Keratinocyte (primary cell): ENCODE measurements around the gene WDR19.
"Not testable (repeated sequence)": the region's sequence is repeated elsewhere in the genome, so short reads cannot be mapped to it uniquely, and the experiment has no call there.

Experiments used
- EZH2 ChIP-seq: IDR thresholded peaks from one replicate; pipeline ENCODE4 v1.6.1; 2012; ENCODE audit warnings: inconsistent platforms, mild to moderate bottlenecking, low read length, moderate library complexity
- TF ChIP-seq, protein P1 (sequence below), 3 experiments: IDR thresholded peaks in 1 of 3; conservative IDR thresholded peaks in 1 of 3; optimal IDR thresholded peaks in 1 of 3; 2 replicates in 2 of 3; 3 replicates in 1 of 3; pipeline versions ENCODE3 to v1.5.1; 2011; ENCODE audit warnings: low read length in 3 of 3, mild to moderate bottlenecking in 3 of 3, moderate library complexity in 2 of 3, control low read depth in 1 of 3, inconsistent platforms in 1 of 3; ENCODE audit not compliant: insufficient read depth in 2 of 3; ENCODE audit errors: extremely low read depth in 1 of 3

DNA sequence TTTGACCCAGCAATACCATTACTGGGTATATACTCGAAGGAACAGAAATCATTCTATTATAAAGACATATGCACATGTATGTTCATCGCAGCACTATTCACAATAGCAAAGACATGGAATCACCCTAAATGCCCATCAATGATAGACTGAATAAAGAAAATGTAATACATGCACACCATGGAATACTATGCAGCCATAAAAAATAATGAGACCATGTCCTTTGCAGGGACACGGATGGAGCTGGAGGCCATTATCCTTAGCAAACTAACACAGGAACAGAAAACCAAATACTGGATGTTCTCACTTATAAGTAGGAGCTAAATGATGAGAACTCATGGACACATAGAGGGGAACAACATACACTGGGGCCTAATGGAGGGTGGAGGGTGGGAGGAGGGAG is 44.1 kb upstream of the WDR19 start:
- TF ChIP-seq, protein P1, sequence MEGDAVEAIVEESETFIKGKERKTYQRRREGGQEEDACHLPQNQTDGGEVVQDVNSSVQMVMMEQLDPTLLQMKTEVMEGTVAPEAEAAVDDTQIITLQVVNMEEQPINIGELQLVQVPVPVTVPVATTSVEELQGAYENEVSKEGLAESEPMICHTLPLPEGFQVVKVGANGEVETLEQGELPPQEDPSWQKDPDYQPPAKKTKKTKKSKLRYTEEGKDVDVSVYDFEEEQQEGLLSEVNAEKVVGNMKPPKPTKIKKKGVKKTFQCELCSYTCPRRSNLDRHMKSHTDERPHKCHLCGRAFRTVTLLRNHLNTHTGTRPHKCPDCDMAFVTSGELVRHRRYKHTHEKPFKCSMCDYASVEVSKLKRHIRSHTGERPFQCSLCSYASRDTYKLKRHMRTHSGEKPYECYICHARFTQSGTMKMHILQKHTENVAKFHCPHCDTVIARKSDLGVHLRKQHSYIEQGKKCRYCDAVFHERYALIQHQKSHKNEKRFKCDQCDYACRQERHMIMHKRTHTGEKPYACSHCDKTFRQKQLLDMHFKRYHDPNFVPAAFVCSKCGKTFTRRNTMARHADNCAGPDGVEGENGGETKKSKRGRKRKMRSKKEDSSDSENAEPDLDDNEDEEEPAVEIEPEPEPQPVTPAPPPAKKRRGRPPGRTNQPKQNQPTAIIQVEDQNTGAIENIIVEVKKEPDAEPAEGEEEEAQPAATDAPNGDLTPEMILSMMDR (optimal IDR thresholded peaks at IDR 0.05 in 1 of 3, IDR thresholded peaks at IDR 0.05 in 1 of 3, conservative IDR thresholded peaks at IDR 0.05 in 1 of 3; ENCODE audit: extremely low read depth in 1 of 3, insufficient read depth in 2 of 3, low read length in 3 of 3), result not testable (repeated sequence)
- not testable (repeated sequence) for TF ChIP-seq EZH2
